HG03097 (cell line): ENCODE measurements around the gene NXN.
"Not testable (repeated sequence)": the region's sequence is repeated elsewhere in the genome, so short reads cannot be mapped to it uniquely, and the experiment has no call there.

Experiments
- ATAC-seq: cut with Tn5 transposase; IDR thresholded peaks from one replicate; pipeline ENCODE4 v1.9.1; 2021; ENCODE audit not compliant: unreplicated experiment, low FRiP score

The NXN gene

GRCh38 chr17:848402-848801, 131.2 kb downstream of the NXN start:
- ATAC-seq = no peak

DNA sequence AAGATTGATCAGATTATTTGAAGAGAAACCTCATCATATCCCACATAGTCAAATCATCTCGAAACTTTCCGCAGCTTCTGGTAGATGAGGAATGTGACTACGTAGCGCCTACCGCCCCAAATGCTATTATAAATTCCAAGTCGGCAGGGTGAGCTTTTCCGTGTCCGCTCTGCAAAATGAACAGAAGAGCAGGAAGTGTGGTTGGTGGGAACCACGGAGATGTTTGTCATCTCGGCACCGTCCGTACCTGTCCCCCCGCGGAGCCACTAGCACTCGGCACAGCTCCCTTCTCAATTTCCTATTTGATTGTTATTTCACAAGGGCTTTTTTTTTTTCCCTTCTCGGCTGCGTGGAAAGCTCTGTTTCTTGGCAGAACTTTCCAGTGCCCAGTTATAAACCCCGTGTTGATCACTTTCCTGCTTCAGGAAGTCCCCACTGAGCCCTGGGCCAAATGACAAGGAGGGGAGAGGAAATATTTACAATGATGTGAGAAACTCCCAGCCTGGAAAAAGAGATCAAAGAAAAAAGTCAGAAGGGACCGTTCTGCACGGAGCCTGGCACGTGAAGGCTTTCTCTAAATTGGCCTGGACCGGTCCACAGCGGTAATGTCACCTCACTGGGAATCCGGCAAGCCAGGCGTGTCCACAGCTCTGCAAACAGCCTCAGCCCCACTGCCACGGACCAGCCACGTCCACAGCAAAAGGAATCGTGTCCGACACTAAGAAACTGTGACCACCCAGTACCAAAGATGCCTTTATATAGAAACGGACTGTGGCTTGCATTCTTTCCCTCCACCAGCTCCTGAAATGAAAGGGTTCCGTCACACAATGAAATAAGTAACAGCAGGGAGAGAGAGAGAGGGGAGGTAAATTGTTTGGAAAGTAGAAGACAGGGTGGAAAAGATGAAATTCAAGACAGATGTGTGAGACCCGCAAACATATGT, 132.4 kb downstream of the NXN start:
- ATAC-seq = no peak

DNA sequence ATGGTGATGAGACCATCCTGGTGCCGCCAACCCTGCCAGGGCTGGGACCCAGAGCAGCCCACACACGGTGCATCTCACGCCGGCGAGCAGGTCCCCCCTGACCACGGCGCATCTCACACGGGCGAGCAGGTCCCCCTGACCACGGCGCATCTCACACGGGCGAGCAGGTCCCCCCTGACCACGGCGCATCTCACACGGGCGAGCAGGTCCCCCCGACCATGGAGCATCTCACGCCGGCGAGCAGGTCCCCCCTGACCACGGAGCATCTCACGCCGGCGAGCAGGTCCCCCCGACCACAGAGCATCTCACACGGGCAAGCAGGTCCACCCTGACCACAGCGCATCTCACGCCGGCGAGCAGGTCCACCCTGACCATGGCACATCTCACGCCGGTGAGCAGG, 138.3 kb downstream of the NXN start:
- ATAC-seq = no peak

- ATAC-seq = no peak
These were observed 141.1 kb downstream of the NXN start for GRCh38 chr17:838486-838885.

GRCh38 chr17:836151-836550, 143.4 kb downstream of the NXN start:
- no peak for ATAC-seq

DNA sequence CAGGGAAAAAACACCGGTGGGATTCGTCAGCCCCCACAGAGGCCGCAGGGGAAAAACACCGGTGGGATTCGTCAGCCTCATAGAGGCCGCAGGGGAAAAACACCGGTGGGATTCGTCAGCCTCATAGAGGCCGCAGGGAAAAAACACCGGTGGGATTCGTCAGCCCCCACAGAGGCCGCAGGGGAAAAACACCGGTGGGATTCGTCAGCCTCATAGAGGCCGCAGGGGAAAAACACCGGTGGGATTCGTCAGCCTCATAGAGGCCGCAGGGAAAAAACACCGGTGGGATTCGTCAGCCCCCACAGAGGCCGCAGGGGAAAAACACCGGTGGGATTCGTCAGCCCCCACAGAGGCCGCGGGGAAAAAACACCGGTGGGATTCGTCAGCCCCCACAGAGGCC, 143.9 kb downstream of the NXN start:
- ATAC-seq = not testable (repeated sequence)

DNA sequence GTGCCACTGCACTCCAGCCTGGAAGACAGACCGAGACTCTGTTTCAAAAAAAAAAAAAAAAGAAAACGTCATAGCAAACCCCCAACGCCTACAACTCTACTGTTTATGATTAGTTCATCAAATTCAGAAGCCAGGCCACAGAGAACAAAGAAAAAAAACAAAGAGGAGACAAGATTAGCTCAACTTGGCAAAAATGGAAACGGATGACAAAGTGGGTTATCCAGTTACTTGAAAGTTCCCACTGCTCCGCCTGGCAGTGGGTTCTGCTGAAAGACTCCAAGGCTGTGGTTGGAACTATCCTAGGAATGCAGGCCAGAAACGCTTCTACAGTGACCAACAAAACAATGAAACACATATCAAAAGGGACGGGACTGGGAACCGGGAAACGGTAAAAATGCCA, 144.3 kb downstream of the NXN start:
- ATAC-seq = no peak

- ATAC-seq = no peak
These were observed 145.4 kb downstream of the NXN start for GRCh38 chr17:834136-834535.

DNA sequence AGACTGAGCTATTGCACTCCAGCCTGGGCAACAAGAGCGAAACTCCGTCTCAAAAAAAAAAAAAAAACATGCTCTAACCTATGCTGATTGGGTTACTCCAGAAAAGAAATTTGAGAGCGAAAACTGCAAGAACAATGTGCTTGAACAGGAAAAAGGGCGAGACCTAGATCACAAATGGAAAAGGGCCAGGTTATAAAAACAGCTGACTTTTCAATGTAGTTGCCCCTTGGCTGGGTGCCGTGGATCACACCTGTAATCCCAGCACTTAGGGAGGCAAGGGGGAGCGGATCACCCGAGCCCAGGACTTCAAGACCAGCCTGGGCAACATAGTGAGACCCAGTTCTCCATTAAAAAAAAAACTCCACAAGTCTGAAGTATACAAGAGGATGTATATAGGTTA, 148.6 kb downstream of the NXN start:
- ATAC-seq = no peak

DNA sequence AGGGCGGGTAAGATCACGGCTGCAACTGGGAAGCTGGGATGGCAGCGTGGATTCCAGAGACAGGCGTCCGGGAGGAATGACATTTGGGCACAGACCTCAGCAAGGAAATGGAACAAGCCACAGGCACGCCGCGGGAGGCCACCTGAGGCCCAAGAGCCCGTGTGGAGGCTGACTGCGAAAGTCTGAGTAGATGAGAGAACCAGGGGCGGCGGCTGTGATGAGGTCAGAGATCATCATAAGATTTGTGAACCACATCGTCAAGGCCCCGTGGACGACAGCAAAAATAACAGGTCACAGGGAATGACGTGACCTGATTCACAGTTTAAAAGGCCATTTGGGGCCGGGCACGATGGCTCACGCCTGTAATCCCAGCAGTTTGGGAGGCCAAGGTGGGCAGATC, 149.2 kb downstream of the NXN start:
- ATAC-seq = no peak

GRCh38 chr17:829614-830013, 150.0 kb downstream of the NXN start:
- ATAC-seq = not testable (repeated sequence)

DNA sequence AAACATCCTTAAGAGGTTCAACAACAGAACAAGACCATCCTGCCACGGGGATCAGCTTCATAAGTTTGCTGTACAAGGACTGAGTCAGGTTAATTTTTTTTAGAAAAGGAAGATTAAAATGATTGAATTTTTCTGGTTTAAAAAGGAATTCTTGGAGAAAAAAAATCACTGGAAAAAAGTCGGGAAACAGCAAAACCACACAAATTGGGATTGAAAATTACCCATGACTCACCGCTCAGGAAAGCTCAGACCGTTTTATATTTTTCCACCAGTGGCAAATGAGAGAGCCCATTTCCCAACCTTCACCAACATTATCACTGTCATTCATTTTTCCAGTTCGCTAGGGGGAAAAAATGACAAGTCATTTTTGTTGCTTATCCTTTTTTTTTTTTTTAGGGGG, 150.8 kb downstream of the NXN start:
- ATAC-seq = no peak

DNA sequence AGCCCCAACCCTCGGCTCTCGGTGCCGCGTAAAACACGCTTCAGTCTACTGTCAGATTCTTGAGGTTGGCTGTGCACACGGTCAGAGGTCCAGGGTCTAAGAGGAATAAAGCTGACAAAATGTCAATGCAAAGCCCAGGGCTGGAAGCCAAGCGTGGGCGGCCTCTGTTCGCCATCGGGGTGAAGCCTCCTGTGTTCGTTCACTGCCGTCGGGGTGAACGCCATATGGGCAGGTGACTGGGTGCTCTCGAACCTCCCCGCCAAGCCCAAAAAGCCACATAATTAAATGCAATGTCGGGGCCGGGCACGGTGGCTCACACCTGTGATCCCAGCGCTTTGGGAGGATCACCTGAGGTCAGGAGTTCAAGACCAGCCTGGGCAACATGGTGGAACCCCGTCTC, 152.8 kb downstream of the NXN start:
- no peak for ATAC-seq

DNA sequence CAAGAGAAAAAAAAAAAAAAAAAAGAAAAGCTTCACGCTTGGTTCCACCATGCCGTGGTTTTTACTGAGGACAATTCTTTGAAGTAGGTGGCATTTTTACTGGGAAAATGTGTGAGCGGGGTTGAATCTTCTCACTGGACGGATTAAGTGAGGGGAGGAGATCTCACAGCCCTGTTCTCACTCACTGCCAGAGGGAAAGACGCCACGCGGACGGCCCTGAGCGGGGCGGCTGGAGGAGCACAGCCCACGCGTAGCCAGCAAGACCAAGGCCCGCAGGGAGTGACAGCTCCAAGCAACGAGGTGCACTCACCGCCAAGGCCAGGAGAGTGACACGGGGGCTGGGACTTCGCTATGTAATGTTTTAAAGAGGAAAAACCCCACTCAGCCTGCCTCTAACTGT, 154.4 kb downstream of the NXN start:
- no peak for ATAC-seq

- no peak for ATAC-seq
These were observed 155.2 kb downstream of the NXN start for GRCh38 chr17:824378-824777.

- ATAC-seq = no peak
These were observed 156.1 kb downstream of the NXN start for GRCh38 chr17:823501-823902.

DNA sequence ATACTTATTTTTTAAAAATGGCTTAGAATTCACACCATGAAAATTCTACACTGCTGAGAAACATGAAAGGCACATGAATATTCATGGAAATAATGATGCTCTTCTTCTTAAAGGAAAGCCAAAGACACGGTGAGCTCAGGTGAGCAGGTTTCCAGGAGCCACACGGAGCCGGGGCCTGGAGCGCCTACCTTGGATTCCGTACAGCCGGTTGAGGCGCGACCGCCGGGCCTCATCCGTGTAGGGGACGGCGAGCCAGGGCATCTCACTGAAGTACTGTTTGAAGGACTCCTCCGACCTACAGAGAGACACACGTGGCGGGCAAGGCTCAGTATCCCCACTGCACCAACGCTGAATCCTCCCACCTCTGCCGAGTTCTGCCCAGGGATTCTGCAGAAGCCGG, 160.3 kb downstream of the NXN start:
- no peak for ATAC-seq

DNA sequence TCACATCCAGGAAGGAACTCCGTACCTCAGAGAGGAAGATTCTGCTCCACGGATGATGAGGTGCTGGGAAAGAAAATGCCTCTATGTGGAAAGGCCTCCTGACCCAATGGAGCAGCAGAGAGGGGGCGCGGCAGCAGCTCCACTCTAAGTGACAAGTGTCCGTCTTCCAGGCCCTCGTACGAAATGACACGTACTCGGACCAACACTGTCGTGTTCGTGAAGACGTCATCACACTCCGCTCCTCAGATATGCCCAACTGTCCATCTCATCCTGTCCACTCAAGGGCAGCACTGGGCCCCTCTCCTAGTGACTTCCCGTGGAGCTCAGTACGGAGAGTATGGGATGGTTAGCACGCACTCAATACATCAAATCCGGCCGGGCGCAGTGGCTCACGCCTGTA, 165.2 kb downstream of the NXN start:
- ATAC-seq = no peak

DNA sequence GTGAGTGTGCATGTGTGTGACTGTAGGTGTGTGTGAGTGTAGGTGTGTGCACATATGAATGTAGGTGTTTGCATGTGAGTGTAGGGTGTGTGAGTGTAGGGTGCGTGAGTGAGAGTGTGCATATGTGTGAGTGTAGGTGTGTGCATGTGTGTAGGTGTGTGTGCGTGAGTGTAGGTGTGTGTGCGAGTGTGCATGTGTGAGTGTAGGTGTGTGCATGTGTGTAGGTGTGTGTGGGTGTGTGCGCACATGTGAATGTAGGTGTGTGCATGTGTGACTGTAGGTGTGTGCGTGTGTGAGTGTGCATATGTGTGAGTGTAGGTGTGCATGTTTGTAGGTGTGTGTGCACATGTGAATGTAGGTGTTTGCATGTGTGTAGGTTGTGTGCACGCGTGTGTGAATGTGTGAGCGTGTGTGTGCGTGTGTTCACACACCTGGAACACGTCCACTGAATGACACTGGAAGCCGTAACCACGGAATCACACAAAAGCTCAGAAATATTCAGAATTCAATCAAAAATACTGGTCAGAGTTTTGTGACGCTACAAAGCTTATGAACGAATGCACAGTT, 166.9 kb downstream of the NXN start:
- no peak for ATAC-seq

DNA sequence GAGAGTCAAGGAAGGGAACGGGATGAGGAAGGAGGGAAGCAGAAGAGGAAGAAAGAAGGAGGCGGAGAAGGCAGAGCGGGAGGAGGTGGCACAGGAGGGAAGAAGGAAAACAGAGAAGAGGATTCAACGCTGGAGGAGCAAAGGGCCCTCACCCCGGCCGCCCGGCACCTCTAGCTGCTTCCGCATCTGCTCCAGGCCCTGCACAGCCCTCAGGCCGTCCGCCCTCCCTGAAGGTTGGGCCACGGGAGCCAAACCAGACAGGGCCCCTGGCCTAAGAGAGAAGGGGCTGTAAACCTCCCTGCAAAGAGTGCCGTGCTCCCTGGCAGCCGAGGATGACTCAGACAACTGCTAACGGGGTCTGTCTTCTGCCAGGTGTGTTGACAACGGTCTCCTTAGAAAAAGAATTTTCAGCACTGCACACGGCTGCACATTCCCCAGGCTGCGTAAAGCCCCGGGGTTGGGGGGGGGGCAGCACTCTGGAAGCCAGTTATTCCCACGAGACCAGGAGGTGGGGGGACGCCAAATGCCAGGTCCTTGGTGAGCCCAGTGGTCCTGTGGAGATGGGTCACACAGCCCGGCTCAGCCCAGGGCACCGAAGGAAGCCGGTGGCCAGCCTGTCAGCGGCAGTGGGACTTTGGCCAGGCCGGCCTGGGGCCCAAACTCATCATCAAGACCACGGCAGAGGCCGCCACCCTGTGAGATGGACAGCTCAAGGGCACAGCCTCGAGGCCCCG, 168.4 kb downstream of the NXN start:
- no peak for ATAC-seq

GRCh38 chr17:807523-808294, 171.9 kb downstream of the NXN start:
- ATAC-seq = no peak
